ENCODE measurements around the gene CALHM5. TPM values are rescaled to one million over a fixed set of nuclear protein-coding genes. Genes with fewer than 3 reads are reported as not detected.

Gene CALHM5
- total RNA-seq, 1 experiment from 2014 or later = not detected

GRCh38 chr6:116571683-116572000 lies 60.2 kb downstream of the CALHM5 start:
- ChIA-PET CTCF (no interaction called here), POLR2A (interaction anchor here (0.6 to 0.9 kb wide), 3 partner anchors 9 to 480 kb away, joined by 3 to 5 read pairs (median 4); no protein-coding TSS in a partner anchor)
- H3K4me1 ChIP-seq (ENCODE audit: control insufficient read depth, insufficient read depth, low read length) = peaks cover 22% of the 10 kb centered on the region
- BruUV-seq (replicated peaks) = no TSS peak
- H3K36me3 ChIP-seq (ENCODE audit: control insufficient read depth, insufficient read depth, low read length) = peaks cover 7% of the 10 kb centered on the region
- ATAC-seq (no peak), DNase-seq (ENCODE audit: low read depth, low spot score) (no peak)
- peak overlapping the region; percentile 83 to 97 for H3K4me3 ChIP-seq (ENCODE audit: low read depth in 2 of 2, low read length in 2 of 2)
- no peaks in the 10 kb centered on the region for H3K27me3 ChIP-seq (ENCODE audit: control insufficient read depth, insufficient read depth, low read length)
- intact Hi-C loops (cut with micrococcal nuclease; ENCODE audit: unreplicated experiment) = no loop called here
- in situ Hi-C loops (cut with HindIII; ENCODE audit: low pct_unique_long_range_greater_than_20kb, low sequenced_read_pairs) = no loop called here
- no peaks in the 10 kb centered on the region for H3K9me3 ChIP-seq (ENCODE audit: control insufficient read depth, insufficient read depth, low read depth, low read length)
- TF ChIP-seq SIN3A (IDR thresholded peaks at IDR 0.05; ENCODE audit: borderline replicate concordance, insufficient read depth, low read depth, low read length) (no peak), TCF7L2 (IDR thresholded peaks at IDR 0.05; ENCODE audit: low read depth, low read length) (no peak), CTCF (IDR thresholded peaks at IDR 0.05) (no peak), REST (IDR thresholded peaks at IDR 0.05; ENCODE audit: insufficient read depth in 1 of 2, low read depth in 2 of 2, low read length in 1 of 2) (no peak), POLR2AphosphoS5 (IDR thresholded peaks at IDR 0.05; ENCODE audit: low read depth, low read length) (no peak)
- H3K27ac ChIP-seq (ENCODE audit: low read length) = peak overlapping the region; percentile 98

- TF ChIP-seq REST (IDR thresholded peaks at IDR 0.05; ENCODE audit: insufficient read depth in 1 of 2, low read depth in 2 of 2, low read length in 1 of 2) (no peak), SIN3A (IDR thresholded peaks at IDR 0.05; ENCODE audit: borderline replicate concordance, insufficient read depth, low read depth, low read length) (no peak), CTCF (IDR thresholded peaks at IDR 0.05) (no peak), TCF7L2 (IDR thresholded peaks at IDR 0.05; ENCODE audit: low read depth, low read length) (no peak), POLR2AphosphoS5 (IDR thresholded peaks at IDR 0.05; ENCODE audit: low read depth, low read length) (no peak)
- DNase-seq (ENCODE audit: low read depth, low spot score) (no peak), ATAC-seq (no peak)
- H3K27ac ChIP-seq (ENCODE audit: low read length) = peak overlapping the region; percentile 98
- no peaks in the 10 kb centered on the region for H3K27me3 ChIP-seq (ENCODE audit: control insufficient read depth, insufficient read depth, low read length)
- CTCF ChIA-PET = interaction anchor here (0.6 to 0.9 kb wide), 2 partner anchors 303 to 353 kb away, joined by 3 read pairs; no protein-coding TSS in a partner anchor
- BruUV-seq (replicated peaks) = no TSS peak
- intact Hi-C loops (cut with micrococcal nuclease; ENCODE audit: unreplicated experiment) = no loop called here
- H3K36me3 ChIP-seq (ENCODE audit: control insufficient read depth, insufficient read depth, low read length) = peaks cover 9% of the 10 kb centered on the region
- peak overlapping the region; percentile 83 to 97 for H3K4me3 ChIP-seq (ENCODE audit: low read depth in 2 of 2, low read length in 2 of 2)
- in situ Hi-C loops (cut with HindIII; ENCODE audit: low pct_unique_long_range_greater_than_20kb, low sequenced_read_pairs) = no loop called here
- POLR2A ChIA-PET = no interaction called here
- H3K9me3 ChIP-seq (ENCODE audit: control insufficient read depth, insufficient read depth, low read depth, low read length) = no peaks in the 10 kb centered on the region
- peaks cover 22% of the 10 kb centered on the region for H3K4me1 ChIP-seq (ENCODE audit: control insufficient read depth, insufficient read depth, low read length)
These were observed 60.7 kb downstream of the CALHM5 start for GRCh38 chr6:116572162-116572561.

Other genes starting within 250 kb of the CALHM5 start
- gene TSPYL1, start 231.7 kb upstream of the CALHM5 start, total RNA-seq (2021; ENCODE audit: unreplicated experiment) = 103 TPM
- 5.4 TPM for gene DSE, start 140.7 kb upstream of the CALHM5 start, total RNA-seq (2021; ENCODE audit: unreplicated experiment)
- gene CALHM6, start 50.3 kb upstream of the CALHM5 start, total RNA-seq (2021; ENCODE audit: unreplicated experiment) = not detected
- not detected for gene TRAPPC3L, start 34.0 kb downstream of the CALHM5 start, total RNA-seq (2021; ENCODE audit: unreplicated experiment)
- not detected for gene CALHM4, start 42.1 kb downstream of the CALHM5 start, total RNA-seq (2021; ENCODE audit: unreplicated experiment)
- 68.0 TPM for gene RWDD1, start 59.9 kb downstream of the CALHM5 start, total RNA-seq (2021; ENCODE audit: unreplicated experiment)
- 0.44 TPM for gene RSPH4A, start 104.8 kb downstream of the CALHM5 start, total RNA-seq (2021; ENCODE audit: unreplicated experiment)
- 26.0 TPM for gene ZUP1, start 157.1 kb downstream of the CALHM5 start, total RNA-seq (2021; ENCODE audit: unreplicated experiment)
- gene KPNA5, start 169.6 kb downstream of the CALHM5 start, total RNA-seq (2021; ENCODE audit: unreplicated experiment) = 16.2 TPM

Data from Panc1 (cell line).